MCF 10A (cell line): ENCODE results near the gene ENTREP1. TPM values are rescaled to one million over a fixed set of nuclear protein-coding genes. Genes with fewer than 3 reads are reported as not detected.

ENCODE experiments used
- BruUV-seq: library from RNA; stranded (reverse); fragments of 400-500 nt; replicated peaks from 2 replicates; lab custom pipeline; 2021; lab: Mats Ljungman, UMichigan
- CTCF ChIA-PET: fragments of 300-600 bp; sonication (Branson Sonifier 250); formaldehyde crosslinking; extraction: SDS; loops from one replicate; lab custom pipeline; 2021; ENCODE audit warnings: antibody characterized with exemption, inconsistent platforms; lab: Yijun Ruan, JAX
- POLR2A ChIA-PET: fragments of 300-600, 350-650 bp; sonication (Branson Sonifier 250); formaldehyde crosslinking; extraction: SDS; loops from one replicate; lab custom pipeline; 2020; ENCODE audit warnings: antibody characterized with exemption, inconsistent platforms; lab: Yijun Ruan, JAX
- DNase-seq: peaks from one replicate; pipeline ENCODE4 v3.0.0-alpha.2; 2018; ENCODE audit not compliant: unreplicated experiment
- H3K27ac Mint-ChIP-seq: one replicate; pipeline ENCODE4 v1.8.0; 2022; ENCODE audit warnings: mild to moderate bottlenecking, low read depth, mixed read lengths; ENCODE audit not compliant: unreplicated experiment
- H3K27me3 Mint-ChIP-seq: one replicate; pipeline ENCODE4 v1.8.0; 2022; ENCODE audit warnings: mixed read lengths; ENCODE audit not compliant: insufficient read depth, unreplicated experiment
- H3K36me3 Mint-ChIP-seq: one replicate; pipeline ENCODE4 v1.8.0; 2022; ENCODE audit warnings: mild to moderate bottlenecking, moderate library complexity, mixed read lengths; ENCODE audit not compliant: insufficient read depth, unreplicated experiment
- H3K4me1 Mint-ChIP-seq: one replicate; pipeline ENCODE4 v1.8.0; 2022; ENCODE audit warnings: mixed read lengths; ENCODE audit not compliant: insufficient read depth, unreplicated experiment
- H3K4me3 Mint-ChIP-seq: one replicate; pipeline ENCODE4 v1.8.0; 2022; ENCODE audit warnings: mild to moderate bottlenecking, moderate library complexity, mixed read lengths; ENCODE audit not compliant: unreplicated experiment
- H3K9me3 Mint-ChIP-seq: one replicate; pipeline ENCODE4 v1.8.0; 2022; ENCODE audit warnings: mixed read lengths; ENCODE audit not compliant: unreplicated experiment
- CTCF ChIP-seq: fragments of 200-600 bp; IDR thresholded peaks from one replicate; pipeline ENCODE4 v1.8.0; 2022; ENCODE audit warnings: antibody characterized with exemption, mild to moderate bottlenecking; ENCODE audit not compliant: unreplicated experiment
- intact Hi-C: fragments of 100-400 bp; cut with micrococcal nuclease; formaldehyde crosslinking; loops from 2 replicates; pipeline ENCODE4 v1.14.1; 2022
- total RNA-seq: library from RNA; stranded (reverse); gene quantifications from 2 replicates; pipeline ENCODE4 v1.2.3, GENCODE V29; 2022

ENTREP1 gene
- total RNA-seq, 1 experiment from 2014 or later: 0.35 TPM

GRCh38 chr9:69333716-69334115, 8.7 kb downstream of the ENTREP1 start:
- intact Hi-C loops: no loop called here
- H3K27ac Mint-ChIP-seq: no peak overlapping the region
- ChIA-PET POLR2A (interaction anchor here (0.6 to 1.2 kb wide), 2 partner anchors 8 to 298 kb away, joined by 3 read pairs; partner anchors contain the start of gene ENTREP1), CTCF (interaction anchor here (0.7 kb wide), 1 partner anchor 49 kb away, joined by 3 read pairs; no protein-coding TSS in a partner anchor)
- TF ChIP-seq CTCF: no peak
- no peaks in the 10 kb centered on the region for H3K36me3 Mint-ChIP-seq
- peaks cover 5% of the 10 kb centered on the region for H3K27me3 Mint-ChIP-seq
- no peaks in the 10 kb centered on the region for H3K4me1 Mint-ChIP-seq
- DNase-seq: no peak
- BruUV-seq: no TSS peak
- H3K4me3 Mint-ChIP-seq: no peak overlapping the region
- no peaks in the 10 kb centered on the region for H3K9me3 Mint-ChIP-seq

- Mint-ChIP-seq H3K27ac (no peak overlapping the region), H3K4me1 (no peaks in the 10 kb centered on the region), H3K4me3 (no peak overlapping the region), H3K9me3 (no peaks in the 10 kb centered on the region), H3K27me3 (no peaks in the 10 kb centered on the region), H3K36me3 (no peaks in the 10 kb centered on the region)
- no TSS peak for BruUV-seq
- ChIA-PET CTCF (interaction anchor here (0.7 kb wide), 1 partner anchor 48 kb away, joined by 3 read pairs; no protein-coding TSS in a partner anchor), POLR2A (interaction anchor here (0.6 to 1.2 kb wide), 3 partner anchors 9 to 298 kb away, joined by 3 to 4 read pairs (median 3); partner anchors contain the start of gene ENTREP1)
- no peak for DNase-seq
- no peak for TF ChIP-seq CTCF
- intact Hi-C loops: no loop called here
These were observed 9.3 kb downstream of the ENTREP1 start for GRCh38 chr9:69334317-69334716.

GRCh38 chr9:69339620-69340019, 14.6 kb downstream of the ENTREP1 start:
- no peak overlapping the region for H3K27ac Mint-ChIP-seq
- H3K4me1 Mint-ChIP-seq: no peaks in the 10 kb centered on the region
- DNase-seq: no peak
- peaks cover 36% of the 10 kb centered on the region for H3K27me3 Mint-ChIP-seq
- POLR2A ChIA-PET: no interaction called here
- TF ChIP-seq CTCF: no peak
- no peaks in the 10 kb centered on the region for H3K9me3 Mint-ChIP-seq
- no peaks in the 10 kb centered on the region for H3K36me3 Mint-ChIP-seq
- CTCF ChIA-PET: interaction anchor here (0.6 to 0.7 kb wide), 3 partner anchors 13 to 1945 kb away, joined by 3 to 5 read pairs (median 3); no protein-coding TSS in a partner anchor
- BruUV-seq: no TSS peak
- H3K4me3 Mint-ChIP-seq: no peak overlapping the region
- intact Hi-C loops: no loop called here

GRCh38 chr9:69340631-69341030, 15.6 kb downstream of the ENTREP1 start:
- DNase-seq: no peak
- ChIA-PET CTCF (interaction anchor here (0.6 to 1.2 kb wide), 2 partner anchors 22 to 579 kb away, joined by 3 read pairs; no protein-coding TSS in a partner anchor), POLR2A (no interaction called here)
- intact Hi-C loops: no loop called here
- no peaks in the 10 kb centered on the region for H3K4me1 Mint-ChIP-seq
- no TSS peak for BruUV-seq
- no peaks in the 10 kb centered on the region for H3K36me3 Mint-ChIP-seq
- no peak overlapping the region for H3K27ac Mint-ChIP-seq
- H3K9me3 Mint-ChIP-seq: no peaks in the 10 kb centered on the region
- no peak for TF ChIP-seq CTCF
- H3K4me3 Mint-ChIP-seq: no peak overlapping the region
- peaks cover 36% of the 10 kb centered on the region for H3K27me3 Mint-ChIP-seq
